HepG2 (cell line): ENCODE measurements around the gene RECQL5. TPM values are rescaled to one million over a fixed set of nuclear protein-coding genes. Genes with fewer than 3 reads are reported as not detected.

Source experiments
- ATF1 ChIP-seq: IDR thresholded peaks from 2 replicates; pipeline ENCODE4 v1.6.1; 2016; ENCODE audit warnings: mild to moderate bottlenecking, control low read depth
- ETV5 ChIP-seq: IDR thresholded peaks from 2 replicates; pipeline ENCODE4 v1.6.1; 2018; ENCODE audit warnings: missing biosample characterization, missing genetic modification reagents, inconsistent platforms, borderline replicate concordance
- HNF4G ChIP-seq, 2 experiments: sonication (generic) in 1 of 2; formaldehyde crosslinking in 1 of 2; IDR thresholded peaks; 2 replicates each; pipeline versions ENCODE4 v1.4.0 to v1.6.1; 2011 to 2020; ENCODE audit warnings: borderline replicate concordance in 2 of 2, low read depth in 2 of 2, mild to moderate bottlenecking in 2 of 2, low read length in 1 of 2, missing genetic modification reagents in 1 of 2, moderate library complexity in 1 of 2
- MEIS2 ChIP-seq: sonication (generic); formaldehyde crosslinking; IDR thresholded peaks from 2 replicates; pipeline ENCODE4 v1.9.0; 2021; ENCODE audit warnings: mild to moderate bottlenecking, missing genetic modification reagents
- NFE2L2 ChIP-seq: fragments of 150-350 bp; IDR thresholded peaks from 2 replicates; pipeline ENCODE4 v1.6.1; 2014; ENCODE audit warnings: low read length
- RFX5 ChIP-seq: IDR thresholded peaks from 2 replicates; pipeline ENCODE4 v1.6.1; 2011; ENCODE audit warnings: low read depth, low read length, improper control_type of control experiment
- SP5 ChIP-seq: IDR thresholded peaks from 2 replicates; pipeline ENCODE4 v1.6.1; 2016; ENCODE audit warnings: low read depth, borderline replicate concordance
- ZFP62 ChIP-seq: sonication (generic); formaldehyde crosslinking; IDR thresholded peaks from 2 replicates; pipeline ENCODE4 v1.4.0; 2020; ENCODE audit warnings: missing genetic modification reagents
- ZNF136 ChIP-seq: sonication (generic); formaldehyde crosslinking; IDR thresholded peaks from 2 replicates; pipeline ENCODE4 v1.8.1; 2022; ENCODE audit warnings: low read depth, mild to moderate bottlenecking, moderate library complexity, missing genetic modification reagents
- ZNF205 ChIP-seq: IDR thresholded peaks from 2 replicates; pipeline ENCODE4 v1.6.1; 2018; ENCODE audit warnings: missing biosample characterization, missing genetic modification reagents
- ZNF337 ChIP-seq: sonication (generic); formaldehyde crosslinking; IDR thresholded peaks from 2 replicates; pipeline ENCODE4 v1.5.1; 2020; ENCODE audit warnings: missing genetic modification reagents, low read depth, mild to moderate bottlenecking, borderline replicate concordance
- polyA plus RNA-seq, 8 experiments: library from polyadenylated mRNA; depleted of rRNA in 3 of 8; stranded (reverse) in 7 of 8; unstranded in 1 of 8; fragments of >200 nt; fragmentation: Illumina TruSeq in 4 of 8; extraction: Trizol in 4 of 8; gene quantifications; 2 replicates each; pipeline versions ENCODE4 v1.2.1 to v1.2.3, GENCODE V29; 2011 to 2016; ENCODE audit warnings: low read depth in 4 of 8, missing spikeins in 1 of 8, mixed read lengths in 1 of 8; ENCODE audit not compliant: insufficient read depth in 1 of 8
- total RNA-seq, 5 experiments: library from RNA; depleted of rRNA; stranded (reverse); fragments of >200 nt; fragmentation: Illumina TruSeq; extraction: Trizol; gene quantifications; 2 replicates each; pipeline ENCODE4 v1.2.3, GENCODE V29; 2016; ENCODE audit warnings: low read depth in 1 of 5
- TF ChIP-seq, protein P1 (sequence below): sonication (generic); formaldehyde crosslinking; IDR thresholded peaks from 2 replicates; pipeline ENCODE4 v1.5.0; 2020; ENCODE audit warnings: missing genetic modification reagents
- TF ChIP-seq, protein P2 (sequence below), 2 experiments: fragments of 450-650 bp in 1 of 2; sonication (generic) in 1 of 2; formaldehyde crosslinking; IDR thresholded peaks; 2 replicates each; pipeline versions ENCODE4 v1.5.0 to v1.8.0; 2020 to 2022; ENCODE audit warnings: mild to moderate bottlenecking in 1 of 2, missing genetic modification reagents in 1 of 2
- TF ChIP-seq, protein P3 (sequence below): sonication (generic); formaldehyde crosslinking; IDR thresholded peaks from 2 replicates; pipeline ENCODE4 v1.4.0; 2020; ENCODE audit warnings: missing genetic modification reagents, mild to moderate bottlenecking, borderline replicate concordance
- TF ChIP-seq, protein P4 (sequence below): sonication (generic); formaldehyde crosslinking; IDR thresholded peaks from 2 replicates; pipeline ENCODE4 v1.8.1; 2023; ENCODE audit warnings: missing genetic modification reagents, inconsistent platforms, borderline replicate concordance
- TF ChIP-seq, protein P5 (sequence below): sonication (generic); formaldehyde crosslinking; IDR thresholded peaks from 2 replicates; pipeline ENCODE4 v1.4.0; 2020; ENCODE audit warnings: missing genetic modification reagents
- TF ChIP-seq, protein P6 (sequence below): sonication (generic); formaldehyde crosslinking; IDR thresholded peaks from 2 replicates; pipeline ENCODE4 v1.5.1; 2020; ENCODE audit warnings: mild to moderate bottlenecking, missing genetic modification reagents, borderline replicate concordance

Gene RECQL5
- total and polyA plus RNA-seq, 2 of the 13 experiments (the other 11 are each of a cell fraction or from before 2014, with no cell fraction given), result 27.7 to 32.0 TPM

DNA sequence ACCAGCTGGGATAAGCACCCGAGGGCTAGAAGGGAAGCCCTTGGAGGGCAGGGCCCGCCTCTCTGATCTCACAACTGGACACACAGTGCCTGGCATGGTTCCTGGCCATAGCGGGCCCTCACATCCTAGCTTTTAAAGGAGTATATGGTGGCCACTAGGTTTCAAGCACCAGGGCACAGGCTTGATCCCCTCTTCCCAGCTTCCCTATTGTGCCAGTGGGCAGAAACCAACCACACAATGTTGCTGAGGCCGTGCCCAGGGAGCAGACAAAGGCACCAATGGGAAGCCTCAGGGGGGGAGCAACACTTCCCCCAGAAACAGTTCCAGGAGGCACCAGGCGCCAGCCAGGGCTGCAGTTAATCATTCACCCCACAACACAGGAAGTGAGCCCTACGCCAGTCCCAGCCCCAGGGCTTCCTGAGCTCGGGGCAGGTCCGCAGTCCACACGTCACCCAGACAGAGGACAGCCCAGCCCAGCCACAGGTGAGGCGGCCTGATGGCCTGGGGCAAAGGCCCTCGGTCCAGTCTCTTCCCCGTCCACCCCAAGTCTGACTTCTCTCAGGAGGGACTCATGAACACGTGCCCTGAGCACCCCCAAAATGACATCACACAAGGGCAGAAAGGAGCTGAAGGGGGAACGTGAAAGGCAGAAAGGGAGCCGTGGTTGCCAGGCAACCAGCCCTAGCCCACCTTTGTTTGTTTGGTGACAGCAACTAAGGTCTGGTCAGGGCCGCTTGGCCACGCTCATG, 20.9 kb downstream of the RECQL5 start (continued):
- TF ChIP-seq, protein P1, sequence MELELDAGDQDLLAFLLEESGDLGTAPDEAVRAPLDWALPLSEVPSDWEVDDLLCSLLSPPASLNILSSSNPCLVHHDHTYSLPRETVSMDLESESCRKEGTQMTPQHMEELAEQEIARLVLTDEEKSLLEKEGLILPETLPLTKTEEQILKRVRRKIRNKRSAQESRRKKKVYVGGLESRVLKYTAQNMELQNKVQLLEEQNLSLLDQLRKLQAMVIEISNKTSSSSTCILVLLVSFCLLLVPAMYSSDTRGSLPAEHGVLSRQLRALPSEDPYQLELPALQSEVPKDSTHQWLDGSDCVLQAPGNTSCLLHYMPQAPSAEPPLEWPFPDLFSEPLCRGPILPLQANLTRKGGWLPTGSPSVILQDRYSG (CRISPR knock-in tag), result no peak
- TF ChIP-seq ZFP62, result no peak
- TF ChIP-seq SP5, result peak; percentile 43; the same call in 1 of the 2 replicates
- peak; percentile 74 for TF ChIP-seq ATF1 (CRISPR knock-in tag)
- TF ChIP-seq, protein P2, sequence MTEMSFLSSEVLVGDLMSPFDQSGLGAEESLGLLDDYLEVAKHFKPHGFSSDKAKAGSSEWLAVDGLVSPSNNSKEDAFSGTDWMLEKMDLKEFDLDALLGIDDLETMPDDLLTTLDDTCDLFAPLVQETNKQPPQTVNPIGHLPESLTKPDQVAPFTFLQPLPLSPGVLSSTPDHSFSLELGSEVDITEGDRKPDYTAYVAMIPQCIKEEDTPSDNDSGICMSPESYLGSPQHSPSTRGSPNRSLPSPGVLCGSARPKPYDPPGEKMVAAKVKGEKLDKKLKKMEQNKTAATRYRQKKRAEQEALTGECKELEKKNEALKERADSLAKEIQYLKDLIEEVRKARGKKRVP (CRISPR knock-in tag; IDR thresholded peaks at IDR 0.05), result 0 out of 4 replicates have a peak, but pooled peaks of 1 of the 2 experiments have one; percentile 20
- TF ChIP-seq, protein P3, sequence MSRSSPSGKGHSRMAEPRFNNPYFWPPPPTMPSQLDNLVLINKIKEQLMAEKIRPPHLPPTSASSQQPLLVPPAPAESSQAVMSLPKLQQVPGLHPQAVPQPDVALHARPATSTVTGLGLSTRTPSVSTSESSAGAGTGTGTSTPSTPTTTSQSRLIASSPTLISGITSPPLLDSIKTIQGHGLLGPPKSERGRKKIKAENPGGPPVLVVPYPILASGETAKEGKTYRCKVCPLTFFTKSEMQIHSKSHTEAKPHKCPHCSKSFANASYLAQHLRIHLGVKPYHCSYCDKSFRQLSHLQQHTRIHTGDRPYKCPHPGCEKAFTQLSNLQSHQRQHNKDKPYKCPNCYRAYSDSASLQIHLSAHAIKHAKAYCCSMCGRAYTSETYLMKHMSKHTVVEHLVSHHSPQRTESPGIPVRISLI (CRISPR knock-in tag), result no peak
- TF ChIP-seq ETV5 (CRISPR knock-in tag), result peak; percentile 83; the same call in 1 of the 2 replicates
- TF ChIP-seq ZNF337 (CRISPR knock-in tag), result peak; percentile 98
- TF ChIP-seq, protein P4, sequence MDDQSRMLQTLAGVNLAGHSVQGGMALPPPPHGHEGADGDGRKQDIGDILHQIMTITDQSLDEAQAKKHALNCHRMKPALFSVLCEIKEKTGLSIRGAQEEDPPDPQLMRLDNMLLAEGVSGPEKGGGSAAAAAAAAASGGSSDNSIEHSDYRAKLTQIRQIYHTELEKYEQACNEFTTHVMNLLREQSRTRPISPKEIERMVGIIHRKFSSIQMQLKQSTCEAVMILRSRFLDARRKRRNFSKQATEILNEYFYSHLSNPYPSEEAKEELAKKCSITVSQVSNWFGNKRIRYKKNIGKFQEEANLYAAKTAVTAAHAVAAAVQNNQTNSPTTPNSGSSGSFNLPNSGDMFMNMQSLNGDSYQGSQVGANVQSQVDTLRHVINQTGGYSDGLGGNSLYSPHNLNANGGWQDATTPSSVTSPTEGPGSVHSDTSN (CRISPR knock-in tag), result no peak
- peak; percentile 53; the same call in 1 of the 2 replicates for TF ChIP-seq RFX5
- 0 out of 2 replicates have a peak, but pooled peaks have one; percentile 50 for TF ChIP-seq ZNF205 (CRISPR knock-in tag)
- TF ChIP-seq, protein P5, sequence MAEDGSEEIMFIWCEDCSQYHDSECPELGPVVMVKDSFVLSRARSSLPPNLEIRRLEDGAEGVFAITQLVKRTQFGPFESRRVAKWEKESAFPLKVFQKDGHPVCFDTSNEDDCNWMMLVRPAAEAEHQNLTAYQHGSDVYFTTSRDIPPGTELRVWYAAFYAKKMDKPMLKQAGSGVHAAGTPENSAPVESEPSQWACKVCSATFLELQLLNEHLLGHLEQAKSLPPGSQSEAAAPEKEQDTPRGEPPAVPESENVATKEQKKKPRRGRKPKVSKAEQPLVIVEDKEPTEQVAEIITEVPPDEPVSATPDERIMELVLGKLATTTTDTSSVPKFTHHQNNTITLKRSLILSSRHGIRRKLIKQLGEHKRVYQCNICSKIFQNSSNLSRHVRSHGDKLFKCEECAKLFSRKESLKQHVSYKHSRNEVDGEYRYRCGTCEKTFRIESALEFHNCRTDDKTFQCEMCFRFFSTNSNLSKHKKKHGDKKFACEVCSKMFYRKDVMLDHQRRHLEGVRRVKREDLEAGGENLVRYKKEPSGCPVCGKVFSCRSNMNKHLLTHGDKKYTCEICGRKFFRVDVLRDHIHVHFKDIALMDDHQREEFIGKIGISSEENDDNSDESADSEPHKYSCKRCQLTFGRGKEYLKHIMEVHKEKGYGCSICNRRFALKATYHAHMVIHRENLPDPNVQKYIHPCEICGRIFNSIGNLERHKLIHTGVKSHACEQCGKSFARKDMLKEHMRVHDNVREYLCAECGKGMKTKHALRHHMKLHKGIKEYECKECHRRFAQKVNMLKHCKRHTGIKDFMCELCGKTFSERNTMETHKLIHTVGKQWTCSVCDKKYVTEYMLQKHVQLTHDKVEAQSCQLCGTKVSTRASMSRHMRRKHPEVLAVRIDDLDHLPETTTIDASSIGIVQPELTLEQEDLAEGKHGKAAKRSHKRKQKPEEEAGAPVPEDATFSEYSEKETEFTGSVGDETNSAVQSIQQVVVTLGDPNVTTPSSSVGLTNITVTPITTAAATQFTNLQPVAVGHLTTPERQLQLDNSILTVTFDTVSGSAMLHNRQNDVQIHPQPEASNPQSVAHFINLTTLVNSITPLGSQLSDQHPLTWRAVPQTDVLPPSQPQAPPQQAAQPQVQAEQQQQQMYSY (CRISPR knock-in tag), result 0 out of 2 replicates have a peak, but pooled peaks have one; percentile 54
- TF ChIP-seq MEIS2 (CRISPR knock-in tag), result peak; percentile 82; the same call in 1 of the 2 replicates
- TF ChIP-seq, protein P6, sequence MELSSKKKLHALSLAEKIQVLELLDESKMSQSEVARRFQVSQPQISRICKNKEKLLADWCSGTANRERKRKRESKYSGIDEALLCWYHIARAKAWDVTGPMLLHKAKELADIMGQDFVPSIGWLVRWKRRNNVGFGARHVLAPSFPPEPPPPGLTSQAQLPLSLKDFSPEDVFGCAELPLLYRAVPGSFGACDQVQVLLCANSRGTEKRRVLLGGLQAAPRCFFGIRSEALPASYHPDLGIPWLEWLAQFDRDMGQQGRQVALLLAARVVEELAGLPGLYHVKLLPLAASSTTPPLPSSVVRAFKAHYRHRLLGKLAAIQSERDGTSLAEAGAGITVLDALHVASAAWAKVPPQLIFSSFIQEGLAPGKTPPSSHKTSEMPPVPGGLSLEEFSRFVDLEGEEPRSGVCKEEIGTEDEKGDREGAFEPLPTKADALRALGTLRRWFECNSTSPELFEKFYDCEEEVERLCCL, result peak; percentile 79; the same call in 1 of the 2 replicates
- peak; percentile 88; the same call in 1 of the 2 replicates for TF ChIP-seq ZNF136
- TF ChIP-seq NFE2L2, result 0 out of 2 replicates have a peak, but pooled peaks have one; percentile 1
- TF ChIP-seq HNF4G (IDR thresholded peaks at IDR 0.05; ENCODE audit: borderline replicate concordance, low read depth, low read length), result 0 out of 2 replicates have a peak, but pooled peaks have one; percentile 7
- TF ChIP-seq HNF4G (CRISPR knock-in tag; IDR thresholded peaks at IDR 0.05; ENCODE audit: borderline replicate concordance, low read depth), result peak; percentile 86; the same call in 1 of the 2 replicates
